ENCODE data around the gene PRR18. TPM values are rescaled to one million over a fixed set of nuclear protein-coding genes. Genes with fewer than 3 reads are reported as not detected.
A peak's percentile ranks its signal among the peaks of the same experiment; 100 is the strongest.
"Not testable (repeated sequence)": the region's sequence is repeated elsewhere in the genome, so short reads cannot be mapped to it uniquely, and the experiment has no call there.

Gene PRR18
- total and polyA plus RNA-seq, 4 donors: 3.2 to 15.4 (median 9.2) TPM

- peaks cover 8% of the 10 kb centered on the region for H3K9me3 ChIP-seq (ENCODE audit: control insufficient read depth, insufficient read depth, low read length)
- 100% methylated on average over 1 of the region's 3 CpGs for WGBS (ENCODE audit: insufficient coverage)
- peaks cover 4% of the 10 kb centered on the region for H3K4me1 ChIP-seq (ENCODE audit: control insufficient read depth, insufficient read depth, low read length)
- no peak overlapping the region for H3K4me3 ChIP-seq (ENCODE audit: low read depth, low read length)
- no peak overlapping the region for H3K27ac ChIP-seq (ENCODE audit: low read depth, low read length)
- no peaks in the 10 kb centered on the region for H3K27me3 ChIP-seq (ENCODE audit: control insufficient read depth, insufficient read depth, low read length)
- H3K36me3 ChIP-seq (ENCODE audit: control insufficient read depth, insufficient read depth, low read length): no peaks in the 10 kb centered on the region
- no peak for DNase-seq (ENCODE audit: low read depth in 4 of 6, low spot score in 6 of 6)
These were observed 38.3 kb upstream of the PRR18 start for GRCh38 chr6:166346449-166346848.

GRCh38 chr6:166345672-166346071 is 37.5 kb upstream of the PRR18 start:
- H3K36me3 ChIP-seq (ENCODE audit: control insufficient read depth, insufficient read depth, low read length); H3K27me3 ChIP-seq (ENCODE audit: control insufficient read depth, insufficient read depth, low read length); DNase-seq (ENCODE audit: low read depth in 4 of 6, low spot score in 6 of 6); H3K9me3 ChIP-seq (ENCODE audit: control insufficient read depth, insufficient read depth, low read length); H3K4me3 ChIP-seq (ENCODE audit: low read depth, low read length); H3K27ac ChIP-seq (ENCODE audit: low read depth, low read length): not testable (repeated sequence)
- 85% methylated on average over 5 of the region's 9 CpGs for WGBS (ENCODE audit: insufficient coverage)
- peaks cover 11% of the 10 kb centered on the region for H3K4me1 ChIP-seq (ENCODE audit: control insufficient read depth, insufficient read depth, low read length)

DNA sequence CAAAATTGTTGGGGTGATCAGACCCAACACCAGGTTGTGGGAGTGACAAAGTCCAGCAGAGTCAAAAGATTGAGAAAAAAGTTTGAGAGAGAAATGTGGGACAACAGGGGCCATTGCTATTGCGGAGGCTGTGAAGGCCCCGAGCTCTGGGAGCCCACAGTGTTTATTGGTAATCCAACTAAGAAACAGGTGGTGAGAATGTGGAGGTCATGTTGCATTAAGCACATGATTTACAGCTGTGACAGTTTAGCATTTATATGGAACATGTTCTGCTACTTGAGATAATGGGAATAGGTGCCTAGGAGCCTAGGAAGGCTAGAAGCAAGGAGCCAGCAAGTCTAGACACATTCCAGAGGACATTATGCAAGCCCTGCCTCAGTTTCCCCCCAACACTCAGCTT is 36.7 kb upstream of the PRR18 start:
- not testable (repeated sequence) for H3K4me3 ChIP-seq (ENCODE audit: low read depth, low read length); H3K9me3 ChIP-seq (ENCODE audit: control insufficient read depth, insufficient read depth, low read length); H3K27ac ChIP-seq (ENCODE audit: low read depth, low read length); H3K36me3 ChIP-seq (ENCODE audit: control insufficient read depth, insufficient read depth, low read length); H3K27me3 ChIP-seq (ENCODE audit: control insufficient read depth, insufficient read depth, low read length); DNase-seq (ENCODE audit: low read depth in 4 of 6, low spot score in 6 of 6)
- WGBS (ENCODE audit: insufficient coverage): 90% methylated on average over 2 of the region's 2 CpGs
- peaks cover 11% of the 10 kb centered on the region for H3K4me1 ChIP-seq (ENCODE audit: control insufficient read depth, insufficient read depth, low read length)

DNA sequence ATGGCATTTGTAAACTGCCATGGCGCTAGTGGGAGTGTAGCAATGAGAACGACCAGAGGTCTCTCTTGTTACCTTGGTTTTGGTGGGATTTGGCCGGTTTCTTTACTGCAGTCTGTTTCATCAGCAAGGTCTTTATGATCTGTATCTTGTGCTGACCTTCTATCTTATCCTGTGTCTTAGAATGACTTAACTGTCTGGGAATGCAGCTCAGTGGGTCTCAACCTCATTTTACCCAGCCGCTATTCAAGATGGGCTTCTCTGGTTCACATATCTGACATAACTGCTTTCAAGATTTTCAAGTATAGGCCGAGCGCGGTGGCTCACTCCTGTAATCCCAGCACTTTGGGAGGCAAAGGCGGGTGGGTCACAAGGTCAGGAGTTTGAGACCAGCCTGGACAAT is 36.0 kb upstream of the PRR18 start:
- Histone ChIP-seq H3K36me3 (ENCODE audit: control insufficient read depth, insufficient read depth, low read length) (no peaks in the 10 kb centered on the region), H3K27me3 (ENCODE audit: control insufficient read depth, insufficient read depth, low read length) (no peaks in the 10 kb centered on the region), H3K27ac (ENCODE audit: low read depth, low read length) (no peak overlapping the region), H3K9me3 (ENCODE audit: control insufficient read depth, insufficient read depth, low read length) (no peaks in the 10 kb centered on the region), H3K4me1 (ENCODE audit: control insufficient read depth, insufficient read depth, low read length) (peaks cover 11% of the 10 kb centered on the region), H3K4me3 (ENCODE audit: low read depth, low read length) (no peak overlapping the region)
- WGBS (ENCODE audit: insufficient coverage): 86% methylated on average over 7 of the region's 8 CpGs
- no peak for DNase-seq (ENCODE audit: low read depth in 4 of 6, low spot score in 6 of 6)

DNA sequence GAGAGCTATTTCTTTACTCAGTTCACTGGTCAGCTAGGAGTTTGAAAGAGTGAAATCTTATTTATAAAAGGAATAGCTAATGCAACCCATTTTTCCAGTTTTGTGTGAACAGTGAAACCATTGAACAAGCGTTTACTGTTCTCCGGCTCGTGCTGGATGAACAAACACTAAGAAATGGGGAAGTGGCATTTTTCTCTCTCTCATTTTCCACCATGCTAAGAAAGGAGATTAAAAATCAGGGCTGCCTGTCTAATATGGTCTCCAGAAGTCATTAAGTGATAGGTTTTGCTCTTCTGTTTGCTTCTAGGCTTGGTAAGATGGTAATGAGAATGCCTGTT is 34.9 kb upstream of the PRR18 start:
- no peak for DNase-seq (ENCODE audit: low read depth in 4 of 6, low spot score in 6 of 6)
- no CpG with 5 or more reads among the region's 3 CpGs for WGBS (ENCODE audit: insufficient coverage)
- peak overlapping the region; percentile 98 for H3K4me3 ChIP-seq (ENCODE audit: low read depth, low read length)
- no peaks in the 10 kb centered on the region for H3K27me3 ChIP-seq (ENCODE audit: control insufficient read depth, insufficient read depth, low read length)
- H3K36me3 ChIP-seq (ENCODE audit: control insufficient read depth, insufficient read depth, low read length): peaks cover 5% of the 10 kb centered on the region
- H3K9me3 ChIP-seq (ENCODE audit: control insufficient read depth, insufficient read depth, low read length): no peaks in the 10 kb centered on the region
- peak overlapping the region; percentile 90 for H3K27ac ChIP-seq (ENCODE audit: low read depth, low read length)
- H3K4me1 ChIP-seq (ENCODE audit: control insufficient read depth, insufficient read depth, low read length): peaks cover 11% of the 10 kb centered on the region

GRCh38 chr6:166342349-166343149 is 34.4 kb upstream of the PRR18 start, which contains the start of gene SFT2D1:
TSS of gene SFT2D1 (minus strand) at chr6:166342545. CDS start at chr6:166342481, 64 bp downstream.
- peak within 1 kb of the TSS; percentile 90 for H3K27ac ChIP-seq (ENCODE audit: low read depth, low read length)
- WGBS (ENCODE audit: insufficient coverage): under 1% methylated on average over 73 of the region's 73 CpGs
- H3K4me3 ChIP-seq (ENCODE audit: low read depth, low read length): peak within 1 kb of the TSS; percentile 98

DNA sequence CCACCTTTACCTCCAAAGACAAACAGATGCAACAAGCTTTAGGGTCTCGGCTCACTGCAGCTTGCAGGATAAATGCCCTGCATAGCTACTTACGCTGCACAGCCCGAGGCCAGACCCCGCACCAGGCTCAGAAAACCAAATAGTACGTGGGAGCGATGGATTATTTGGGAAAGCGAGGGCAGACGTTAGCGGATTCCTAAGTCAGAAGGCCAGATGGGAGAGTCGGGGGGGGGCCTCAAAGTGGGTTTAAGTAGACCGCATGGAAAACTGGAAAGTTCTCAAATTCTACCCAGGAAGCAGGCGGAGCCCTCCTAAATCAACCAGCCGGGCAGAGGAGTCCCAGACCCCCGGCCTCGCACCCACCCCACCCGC is 33.8 kb upstream of the PRR18 start:
- Histone ChIP-seq H3K4me1 (ENCODE audit: control insufficient read depth, insufficient read depth, low read length) (peaks cover 11% of the 10 kb centered on the region), H3K27me3 (ENCODE audit: control insufficient read depth, insufficient read depth, low read length) (no peaks in the 10 kb centered on the region), H3K27ac (ENCODE audit: low read depth, low read length) (peak overlapping the region; percentile 90), H3K4me3 (ENCODE audit: low read depth, low read length) (peak overlapping the region; percentile 98), H3K9me3 (ENCODE audit: control insufficient read depth, insufficient read depth, low read length) (no peaks in the 10 kb centered on the region), H3K36me3 (ENCODE audit: control insufficient read depth, insufficient read depth, low read length) (peaks cover 10% of the 10 kb centered on the region)
- 0% methylated on average over 14 of the region's 16 CpGs for WGBS (ENCODE audit: insufficient coverage)
- peak in 1 of 6 donors; percentile 44 for DNase-seq (ENCODE audit: low read depth in 4 of 6, low spot score in 6 of 6)

More at GRCh38 chr6:166342349-166343149, 34.4 kb upstream of the PRR18 start, which contains the start of gene SFT2D1:
- Histone ChIP-seq H3K36me3 (ENCODE audit: control insufficient read depth, insufficient read depth, low read length) (peaks cover 5% of the 10 kb centered on the region), H3K4me1 (ENCODE audit: control insufficient read depth, insufficient read depth, low read length) (peaks cover 11% of the 10 kb centered on the region), H3K27me3 (ENCODE audit: control insufficient read depth, insufficient read depth, low read length) (no peaks in the 10 kb centered on the region), H3K9me3 (ENCODE audit: control insufficient read depth, insufficient read depth, low read length) (no peaks in the 10 kb centered on the region)
- DNase-seq (ENCODE audit: low read depth in 4 of 6, low spot score in 6 of 6): peak; percentile 70 to 94 (median 80)

- H3K4me1 ChIP-seq (ENCODE audit: control insufficient read depth, insufficient read depth, low read length): peaks cover 11% of the 10 kb centered on the region
- 59% methylated on average over 5 of the region's 7 CpGs for WGBS (ENCODE audit: insufficient coverage)
- DNase-seq (ENCODE audit: low read depth in 4 of 6, low spot score in 6 of 6): no peak
- no peaks in the 10 kb centered on the region for H3K9me3 ChIP-seq (ENCODE audit: control insufficient read depth, insufficient read depth, low read length)
- H3K27ac ChIP-seq (ENCODE audit: low read depth, low read length): no peak overlapping the region
- peaks cover 15% of the 10 kb centered on the region for H3K36me3 ChIP-seq (ENCODE audit: control insufficient read depth, insufficient read depth, low read length)
- peak overlapping the region; percentile 98 for H3K4me3 ChIP-seq (ENCODE audit: low read depth, low read length)
- no peaks in the 10 kb centered on the region for H3K27me3 ChIP-seq (ENCODE audit: control insufficient read depth, insufficient read depth, low read length)
These were observed 33.3 kb upstream of the PRR18 start for GRCh38 chr6:166341464-166341863.

GRCh38 chr6:166338854-166339253 is 30.7 kb upstream of the PRR18 start:
- Histone ChIP-seq H3K27ac (ENCODE audit: low read depth, low read length) (no peak overlapping the region), H3K4me3 (ENCODE audit: low read depth, low read length) (no peak overlapping the region), H3K36me3 (ENCODE audit: control insufficient read depth, insufficient read depth, low read length) (peaks cover 25% of the 10 kb centered on the region), H3K4me1 (ENCODE audit: control insufficient read depth, insufficient read depth, low read length) (peaks cover 11% of the 10 kb centered on the region), H3K9me3 (ENCODE audit: control insufficient read depth, insufficient read depth, low read length) (no peaks in the 10 kb centered on the region), H3K27me3 (ENCODE audit: control insufficient read depth, insufficient read depth, low read length) (no peaks in the 10 kb centered on the region)
- no peak for DNase-seq (ENCODE audit: low read depth in 4 of 6, low spot score in 6 of 6)
- 97% methylated on average over 9 of the region's 9 CpGs for WGBS (ENCODE audit: insufficient coverage)

DNA sequence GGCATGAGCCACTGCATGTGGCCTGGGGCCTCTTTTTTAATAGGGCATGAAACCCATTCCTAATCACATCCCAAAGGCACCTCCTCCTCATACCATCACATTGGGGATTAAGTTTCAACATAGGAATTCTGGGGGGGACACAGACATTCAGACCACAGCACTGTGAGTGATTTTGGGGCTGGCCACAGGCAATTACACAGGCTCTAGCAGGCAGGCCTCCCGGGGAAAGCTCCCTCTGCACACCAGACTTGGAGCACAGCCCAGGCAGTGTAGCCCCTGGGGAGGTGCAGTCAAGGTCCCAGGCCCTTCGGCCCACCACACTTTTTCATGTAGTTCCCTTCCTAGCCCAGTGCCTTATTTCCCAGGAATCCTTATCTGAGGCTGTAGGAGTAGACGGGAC is 28.7 kb upstream of the PRR18 start:
- no peaks in the 10 kb centered on the region for H3K27me3 ChIP-seq (ENCODE audit: control insufficient read depth, insufficient read depth, low read length)
- no peaks in the 10 kb centered on the region for H3K9me3 ChIP-seq (ENCODE audit: control insufficient read depth, insufficient read depth, low read length)
- peaks cover 13% of the 10 kb centered on the region for H3K4me1 ChIP-seq (ENCODE audit: control insufficient read depth, insufficient read depth, low read length)
- WGBS (ENCODE audit: insufficient coverage): 94% methylated on average over 2 of the region's 3 CpGs
- H3K27ac ChIP-seq (ENCODE audit: low read depth, low read length): no peak overlapping the region
- H3K4me3 ChIP-seq (ENCODE audit: low read depth, low read length): no peak overlapping the region
- DNase-seq (ENCODE audit: low read depth in 4 of 6, low spot score in 6 of 6): no peak
- H3K36me3 ChIP-seq (ENCODE audit: control insufficient read depth, insufficient read depth, low read length): peaks cover 32% of the 10 kb centered on the region
